Keratinocyte (primary cell): ENCODE data around the gene GPR32.

ENCODE experiments used
- EZH2 ChIP-seq: IDR thresholded peaks from one replicate; pipeline ENCODE4 v1.6.1; 2012; ENCODE audit warnings: inconsistent platforms, mild to moderate bottlenecking, low read length, moderate library complexity
- TF ChIP-seq, protein P1 (sequence below), 3 experiments: IDR thresholded peaks in 1 of 3; conservative IDR thresholded peaks in 1 of 3; optimal IDR thresholded peaks in 1 of 3; 2 replicates in 2 of 3; 3 replicates in 1 of 3; pipeline versions ENCODE3 to v1.5.1; 2011; ENCODE audit warnings: low read length in 3 of 3, mild to moderate bottlenecking in 3 of 3, moderate library complexity in 2 of 3, control low read depth in 1 of 3, inconsistent platforms in 1 of 3; ENCODE audit not compliant: insufficient read depth in 2 of 3; ENCODE audit errors: extremely low read depth in 1 of 3

DNA sequence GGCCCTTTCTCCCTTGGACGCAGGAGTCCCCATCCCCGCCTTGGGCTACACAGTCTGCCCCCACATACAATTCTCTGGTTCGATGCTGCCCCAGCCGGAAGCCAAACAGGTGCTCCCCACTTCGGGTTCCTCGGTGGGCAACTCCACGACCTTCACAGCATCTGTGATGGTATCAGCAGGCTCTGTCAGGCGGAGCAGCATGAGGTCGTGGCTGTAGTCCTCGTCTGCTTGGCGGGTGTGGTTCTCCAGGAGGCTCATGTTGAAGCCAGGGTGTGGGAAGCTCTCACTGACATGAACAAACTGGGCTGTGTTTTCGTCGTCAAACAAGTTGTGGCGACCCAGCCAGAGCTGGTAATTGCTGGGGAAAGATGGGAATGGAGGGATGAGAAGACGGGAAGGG, 49.8 kb downstream of the GPR32 start:
- TF ChIP-seq, protein P1, sequence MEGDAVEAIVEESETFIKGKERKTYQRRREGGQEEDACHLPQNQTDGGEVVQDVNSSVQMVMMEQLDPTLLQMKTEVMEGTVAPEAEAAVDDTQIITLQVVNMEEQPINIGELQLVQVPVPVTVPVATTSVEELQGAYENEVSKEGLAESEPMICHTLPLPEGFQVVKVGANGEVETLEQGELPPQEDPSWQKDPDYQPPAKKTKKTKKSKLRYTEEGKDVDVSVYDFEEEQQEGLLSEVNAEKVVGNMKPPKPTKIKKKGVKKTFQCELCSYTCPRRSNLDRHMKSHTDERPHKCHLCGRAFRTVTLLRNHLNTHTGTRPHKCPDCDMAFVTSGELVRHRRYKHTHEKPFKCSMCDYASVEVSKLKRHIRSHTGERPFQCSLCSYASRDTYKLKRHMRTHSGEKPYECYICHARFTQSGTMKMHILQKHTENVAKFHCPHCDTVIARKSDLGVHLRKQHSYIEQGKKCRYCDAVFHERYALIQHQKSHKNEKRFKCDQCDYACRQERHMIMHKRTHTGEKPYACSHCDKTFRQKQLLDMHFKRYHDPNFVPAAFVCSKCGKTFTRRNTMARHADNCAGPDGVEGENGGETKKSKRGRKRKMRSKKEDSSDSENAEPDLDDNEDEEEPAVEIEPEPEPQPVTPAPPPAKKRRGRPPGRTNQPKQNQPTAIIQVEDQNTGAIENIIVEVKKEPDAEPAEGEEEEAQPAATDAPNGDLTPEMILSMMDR (optimal IDR thresholded peaks at IDR 0.05 in 1 of 3, IDR thresholded peaks at IDR 0.05 in 1 of 3, conservative IDR thresholded peaks at IDR 0.05 in 1 of 3; ENCODE audit: extremely low read depth in 1 of 3, insufficient read depth in 2 of 3, low read length in 3 of 3), result no peak
- TF ChIP-seq EZH2, result no peak
